Peyer's patch (tissue), 4 donors: ENCODE results near the gene KIF7. TPM values are rescaled to one million over a fixed set of nuclear protein-coding genes. Genes with fewer than 3 reads are reported as not detected.

Source experiments
- DNase-seq, 3 donors: peaks; one replicate each; pipeline ENCODE4 v3.0.0-alpha.2; 2017 to 2019
- H3K27ac ChIP-seq, 4 donors: fragments of 200-600 bp; sonication (generic); one replicate each; pipeline ENCODE4 v1.5.1; 2016 to 2019
- H3K27me3 ChIP-seq, 2 donors: fragments of 200-600 bp; sonication (generic); one replicate each; pipeline ENCODE4 v1.5.1; 2019
- H3K36me3 ChIP-seq, 3 donors: fragments of 200-600 bp; sonication (generic); one replicate each; pipeline ENCODE4 v1.5.1; 2016 to 2019
- H3K4me1 ChIP-seq, 4 donors: fragments of 200-600 bp; sonication (generic); one replicate each; pipeline ENCODE4 v1.5.1; 2016 to 2019
- H3K4me3 ChIP-seq, 4 donors: fragments of 200-600 bp; sonication (generic); 1 replicate in 3 of 4; 2 replicates in 1 of 4; pipeline ENCODE4 v1.5.1; 2016 to 2019; ENCODE audit warnings: mild to moderate bottlenecking in 1 of 4
- H3K9me3 ChIP-seq, 4 donors: fragments of 200-600 bp; sonication (generic); one replicate each; pipeline ENCODE4 v1.5.1; 2016 to 2019; ENCODE audit warnings: mild to moderate bottlenecking in 1 of 4
- POLR2A ChIP-seq, 2 donors: fragments of 450-650 bp; IDR thresholded peaks; one replicate each; pipeline ENCODE4 v1.5.1; 2017; ENCODE audit warnings: antibody characterized with exemption in 2 of 2, mild to moderate bottlenecking in 2 of 2, moderate library complexity in 2 of 2
- total RNA-seq, 4 donors: library from RNA; depleted of rRNA; stranded (reverse); fragments of >200 nt; gene quantifications; one replicate each; pipeline ENCODE4 v1.1.0, GENCODE V29; 2016
- TF ChIP-seq, protein P1 (sequence below), 6 experiments: fragments of 450-650 bp in 4 of 6; fragments of 200-600 bp in 2 of 6; sonication (generic) in 1 of 6; IDR thresholded peaks; one replicate each; pipeline ENCODE4 v1.5.1; 2017 to 2019; ENCODE audit warnings: antibody characterized with exemption in 6 of 6, mild to moderate bottlenecking in 3 of 6, moderate library complexity in 1 of 6

The KIF7 gene
- total RNA-seq, 4 donors from 2014 or later = 1.1 to 13.2 (median 2.3) TPM

DNA sequence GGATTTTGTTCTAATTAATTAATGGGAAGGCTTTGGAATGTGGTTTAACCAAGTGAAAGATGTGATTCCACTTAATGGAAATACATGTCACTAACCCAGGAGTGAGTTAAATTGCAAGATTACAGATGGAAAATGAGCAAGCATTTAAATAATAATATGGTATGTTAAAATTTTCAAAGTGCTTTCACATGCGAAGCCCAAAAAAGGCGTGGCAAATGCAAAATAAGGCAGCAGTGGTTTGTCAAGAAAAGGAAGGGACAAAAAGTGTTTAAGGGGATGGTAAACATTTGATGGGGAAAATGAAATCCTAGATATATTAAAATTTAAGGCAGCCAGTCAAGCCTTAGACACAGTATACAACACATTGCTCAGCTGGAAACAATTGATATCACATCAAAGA, 77.1 kb downstream of the KIF7 start:
- TF ChIP-seq, protein P1, sequence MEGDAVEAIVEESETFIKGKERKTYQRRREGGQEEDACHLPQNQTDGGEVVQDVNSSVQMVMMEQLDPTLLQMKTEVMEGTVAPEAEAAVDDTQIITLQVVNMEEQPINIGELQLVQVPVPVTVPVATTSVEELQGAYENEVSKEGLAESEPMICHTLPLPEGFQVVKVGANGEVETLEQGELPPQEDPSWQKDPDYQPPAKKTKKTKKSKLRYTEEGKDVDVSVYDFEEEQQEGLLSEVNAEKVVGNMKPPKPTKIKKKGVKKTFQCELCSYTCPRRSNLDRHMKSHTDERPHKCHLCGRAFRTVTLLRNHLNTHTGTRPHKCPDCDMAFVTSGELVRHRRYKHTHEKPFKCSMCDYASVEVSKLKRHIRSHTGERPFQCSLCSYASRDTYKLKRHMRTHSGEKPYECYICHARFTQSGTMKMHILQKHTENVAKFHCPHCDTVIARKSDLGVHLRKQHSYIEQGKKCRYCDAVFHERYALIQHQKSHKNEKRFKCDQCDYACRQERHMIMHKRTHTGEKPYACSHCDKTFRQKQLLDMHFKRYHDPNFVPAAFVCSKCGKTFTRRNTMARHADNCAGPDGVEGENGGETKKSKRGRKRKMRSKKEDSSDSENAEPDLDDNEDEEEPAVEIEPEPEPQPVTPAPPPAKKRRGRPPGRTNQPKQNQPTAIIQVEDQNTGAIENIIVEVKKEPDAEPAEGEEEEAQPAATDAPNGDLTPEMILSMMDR (IDR thresholded peaks at IDR 0.05) = no peak
- TF ChIP-seq POLR2A (IDR thresholded peaks at IDR 0.05) = no peak

More for the DNA sequence above, 77.1 kb downstream of the KIF7 start:
- no peak overlapping the region for H3K4me3 ChIP-seq
- peaks cover 0 to 9% (median 0%) of the 10 kb centered on the region in 4 donors for H3K4me1 ChIP-seq
- no peaks in the 10 kb centered on the region for H3K27me3 ChIP-seq
- DNase-seq = no peak
- H3K27ac ChIP-seq = no peak overlapping the region
- H3K36me3 ChIP-seq = no peaks in the 10 kb centered on the region
- H3K9me3 ChIP-seq = no peaks in the 10 kb centered on the region

Other genes starting within 250 kb of the KIF7 start
- not detected for gene RHCG, start 158.9 kb downstream of the KIF7 start, total RNA-seq
- gene TICRR, start 80.0 kb downstream of the KIF7 start, total RNA-seq = 1 to 10 TPM; 2.3 to 8.3 (median 3.2) TPM
- gene PLIN1, start 23.9 kb upstream of the KIF7 start, total RNA-seq = 10 to 100 TPM in 1 of 4 donors, 1 to 10 TPM in 2, not detected in 1; 7.5 to 10.1 (median 8.9) TPM
- 10 to 100 TPM in 3 of 4 donors, 1 to 10 TPM in 1; 4.1 to 50.8 (median 15.7) TPM for gene PEX11A, start 35.3 kb upstream of the KIF7 start, total RNA-seq
- 1 to 10 TPM in 1 of 4 donors, not detected in 3; 1.0 TPM for gene WDR93, start 35.3 kb upstream of the KIF7 start, total RNA-seq
- gene MESP1, start 95.8 kb upstream of the KIF7 start, total RNA-seq = 1 to 10 TPM in 2 of 4 donors, under 1 TPM in 1, not detected in 1; 0.95 to 6.6 (median 1.6) TPM
- gene MESP2, start 120.9 kb upstream of the KIF7 start, total RNA-seq = not detected
- 1,000 to 10,000 TPM in 3 of 4 donors, 100 to 1,000 TPM in 1; 295 to 7,069 (median 4,830) TPM for gene ANPEP, start 159.4 kb upstream of the KIF7 start, total RNA-seq
- gene AP3S2, start 238.5 kb upstream of the KIF7 start, total RNA-seq = 100 to 1,000 TPM in 1 of 4 donors, 10 to 100 TPM in 3; 13.2 to 106 (median 63.5) TPM